Umbilical cord (tissue), 2 donors: ENCODE measurements around the gene SELENOI. TPM values are rescaled to one million over a fixed set of nuclear protein-coding genes. Genes with fewer than 3 reads are reported as not detected.
"Not testable (repeated sequence)": the region's sequence is repeated elsewhere in the genome, so short reads cannot be mapped to it uniquely, and the experiment has no call there.

ENCODE experiments used
- DNase-seq: peaks from one replicate; pipeline ENCODE4 v3.0.0-alpha.2; 2015; ENCODE audit warnings: low spot score
- total RNA-seq: library from RNA; depleted of rRNA; stranded (reverse); fragments of >200 nt; gene quantifications from one replicate; pipeline ENCODE4 v1.2.3, GENCODE V29; 2014; ENCODE audit warnings: low replicate concordance; ENCODE audit not compliant: insufficient read depth

Gene SELENOI
- total RNA-seq, 1 donor from 2014 or later = 21.2 TPM

GRCh38 chr2:26326514-26326913, 19.4 kb upstream of the SELENOI start:
- DNase-seq = no peak

- DNase-seq = no peak
Observed at GRCh38 chr2:26327291-26328272, 18.4 kb upstream of the SELENOI start.

- not testable (repeated sequence) for DNase-seq
Observed at GRCh38 chr2:26329083-26329482, 16.9 kb upstream of the SELENOI start.

- peak; percentile 89 for DNase-seq
Observed at GRCh38 chr2:26330114-26330549, 15.8 kb upstream of the SELENOI start.

GRCh38 chr2:26330604-26331003, 15.3 kb upstream of the SELENOI start:
- no peak for DNase-seq

- not testable (repeated sequence) for DNase-seq
Observed at GRCh38 chr2:26331321-26331720, 14.6 kb upstream of the SELENOI start.

GRCh38 chr2:26333293-26333692, 12.7 kb upstream of the SELENOI start:
- no peak for DNase-seq

GRCh38 chr2:26335231-26335630, 10.7 kb upstream of the SELENOI start:
- no peak for DNase-seq

GRCh38 chr2:26336719-26337118, 9.2 kb upstream of the SELENOI start:
- no peak for DNase-seq

GRCh38 chr2:26337298-26337697, 8.6 kb upstream of the SELENOI start:
- no peak for DNase-seq

GRCh38 chr2:26340831-26341230, 5.1 kb upstream of the SELENOI start:
- DNase-seq = no peak

GRCh38 chr2:26344581-26345282, 1.2 kb upstream of the SELENOI start:
- DNase-seq = peak; percentile 22

- DNase-seq = no peak
Observed at GRCh38 chr2:26345283-26345544, 729 bp upstream of the SELENOI start.

- peak; percentile 64 for DNase-seq
Observed at GRCh38 chr2:26346454-26347053, 611 bp downstream of the SELENOI start, which contains the start of gene ADGRF3. Gene ADGRF3, minus strand, starts transcription at chr2:26346789. Its CDS starts 555 bp downstream, at chr2:26346234.

- DNase-seq = peak; percentile 6
Observed at GRCh38 chr2:26347286-26347865, 1.4 kb downstream of the SELENOI start.

GRCh38 chr2:26349690-26350089, 3.7 kb downstream of the SELENOI start:
- no peak for DNase-seq

- DNase-seq = no peak
Observed at GRCh38 chr2:26351375-26352090, 5.6 kb downstream of the SELENOI start.

GRCh38 chr2:26352892-26353291, 6.9 kb downstream of the SELENOI start:
- no peak for DNase-seq

- DNase-seq = not testable (repeated sequence)
Observed at GRCh38 chr2:26354469-26354868, 8.5 kb downstream of the SELENOI start.

GRCh38 chr2:26355038-26355995, 9.4 kb downstream of the SELENOI start:
- DNase-seq = peak; percentile 72
